IPS-20b (cell line): ENCODE results near the gene GAS7.

ENCODE experiments used
- H3K27ac ChIP-seq: one replicate; pipeline ENCODE4 v1.5.1; 2013; ENCODE audit warnings: low read length
- H3K27me3 ChIP-seq: 2 replicates; pipeline ENCODE4 v1.6.1; 2013; ENCODE audit warnings: mild to moderate bottlenecking, low read length, inconsistent platforms; ENCODE audit not compliant: insufficient read depth
- H3K36me3 ChIP-seq: 2 replicates; pipeline ENCODE4 v1.6.1; 2013; ENCODE audit warnings: low read depth, mild to moderate bottlenecking, inconsistent platforms, low read length, moderate library complexity; ENCODE audit not compliant: insufficient read depth
- H3K4me1 ChIP-seq: 2 replicates; pipeline ENCODE4 v1.6.1; 2013; ENCODE audit warnings: mild to moderate bottlenecking, control low read depth, inconsistent platforms, low read length, moderate library complexity; ENCODE audit not compliant: insufficient read depth
- H3K4me3 ChIP-seq: 2 replicates; pipeline ENCODE4 v1.5.1; 2013; ENCODE audit warnings: mild to moderate bottlenecking, low read length, inconsistent platforms
- H3K9ac ChIP-seq: 2 replicates; pipeline ENCODE4 v1.6.1; 2013; ENCODE audit warnings: low read depth, mild to moderate bottlenecking, inconsistent platforms, low read length, moderate library complexity
- H3K9me3 ChIP-seq: 2 replicates; pipeline ENCODE4 v1.6.1; 2013; ENCODE audit warnings: mild to moderate bottlenecking, low read depth, low read length, inconsistent platforms; ENCODE audit not compliant: insufficient read depth

GAS7 gene

DNA sequence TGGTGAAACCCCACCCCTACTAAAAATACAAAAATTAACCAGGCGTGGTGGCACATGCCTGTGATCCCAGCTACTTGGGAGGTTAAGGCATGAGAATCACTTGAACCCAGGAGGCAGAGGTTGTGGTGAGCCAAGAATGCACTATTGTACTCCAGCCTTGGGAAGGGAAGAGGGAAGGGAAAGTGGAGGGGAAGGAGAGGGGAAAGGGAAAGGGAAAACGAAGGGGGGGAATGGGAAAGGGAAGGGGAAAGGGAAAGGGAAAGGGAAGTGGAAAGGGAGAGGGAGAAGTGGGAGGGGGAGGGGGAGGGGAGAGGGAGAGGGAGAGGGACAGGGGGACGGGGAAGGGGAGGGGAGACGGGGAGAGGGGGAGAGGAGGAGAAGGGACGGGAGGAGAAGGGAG lies 122.5 kb downstream of the GAS7 start:
- Histone ChIP-seq H3K36me3 (no peaks in the 10 kb centered on the region), H3K9me3 (no peaks in the 10 kb centered on the region), H3K4me3 (no peak overlapping the region), H3K27ac (no peak overlapping the region), H3K27me3 (no peaks in the 10 kb centered on the region), H3K4me1 (no peaks in the 10 kb centered on the region), H3K9ac (no peak overlapping the region)

- H3K36me3 ChIP-seq, result no peaks in the 10 kb centered on the region
These were observed 124.5 kb downstream of the GAS7 start for GRCh38 chr17:10073941-10074340.

GRCh38 chr17:10072556-10073425 lies 125.6 kb downstream of the GAS7 start:
- Histone ChIP-seq H3K4me1 (no peaks in the 10 kb centered on the region), H3K9me3 (no peaks in the 10 kb centered on the region), H3K4me3 (no peak overlapping the region), H3K27ac (no peak overlapping the region), H3K27me3 (no peaks in the 10 kb centered on the region), H3K36me3 (no peaks in the 10 kb centered on the region), H3K9ac (no peak overlapping the region)

More at GRCh38 chr17:10073941-10074340, 124.5 kb downstream of the GAS7 start:
- Histone ChIP-seq H3K4me1 (no peaks in the 10 kb centered on the region), H3K27me3 (no peaks in the 10 kb centered on the region), H3K4me3 (no peak overlapping the region), H3K9me3 (no peaks in the 10 kb centered on the region), H3K27ac (no peak overlapping the region), H3K9ac (no peak overlapping the region)

GRCh38 chr17:10072086-10072485 lies 126.3 kb downstream of the GAS7 start:
- H3K9me3 ChIP-seq, result no peaks in the 10 kb centered on the region
- no peak overlapping the region for H3K9ac ChIP-seq
- no peaks in the 10 kb centered on the region for H3K36me3 ChIP-seq
- H3K4me1 ChIP-seq, result no peaks in the 10 kb centered on the region
- no peak overlapping the region for H3K27ac ChIP-seq
- H3K4me3 ChIP-seq, result no peak overlapping the region
- H3K27me3 ChIP-seq, result no peaks in the 10 kb centered on the region

DNA sequence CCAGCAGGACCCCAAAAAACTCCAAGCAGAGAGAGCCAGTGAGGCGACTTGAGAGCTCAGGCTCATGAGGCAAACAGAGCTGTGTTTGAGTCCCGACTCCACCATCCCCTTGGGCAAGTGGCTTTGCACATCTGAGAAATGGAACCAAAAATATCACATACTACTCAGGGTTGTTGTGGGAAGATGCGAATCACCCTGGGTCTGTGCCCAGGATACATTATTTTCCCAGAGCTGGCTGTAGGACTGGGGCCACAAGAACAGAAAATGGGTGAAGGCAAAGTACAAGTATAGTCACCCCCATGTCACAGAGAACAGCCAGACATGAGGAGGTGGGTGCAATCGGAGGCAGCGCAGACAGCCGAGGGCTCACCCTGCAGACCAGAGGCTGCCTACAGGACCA lies 127.3 kb downstream of the GAS7 start:
- no peak overlapping the region for H3K9ac ChIP-seq
- no peak overlapping the region for H3K4me3 ChIP-seq
- H3K9me3 ChIP-seq, result no peaks in the 10 kb centered on the region
- H3K36me3 ChIP-seq, result no peaks in the 10 kb centered on the region
- H3K27ac ChIP-seq, result no peak overlapping the region
- H3K4me1 ChIP-seq, result no peaks in the 10 kb centered on the region
- no peaks in the 10 kb centered on the region for H3K27me3 ChIP-seq

GRCh38 chr17:10070690-10071089 lies 127.7 kb downstream of the GAS7 start:
- Histone ChIP-seq H3K27me3 (no peaks in the 10 kb centered on the region), H3K27ac (no peak overlapping the region), H3K4me3 (no peak overlapping the region), H3K9ac (no peak overlapping the region), H3K4me1 (no peaks in the 10 kb centered on the region), H3K9me3 (no peaks in the 10 kb centered on the region), H3K36me3 (no peaks in the 10 kb centered on the region)

DNA sequence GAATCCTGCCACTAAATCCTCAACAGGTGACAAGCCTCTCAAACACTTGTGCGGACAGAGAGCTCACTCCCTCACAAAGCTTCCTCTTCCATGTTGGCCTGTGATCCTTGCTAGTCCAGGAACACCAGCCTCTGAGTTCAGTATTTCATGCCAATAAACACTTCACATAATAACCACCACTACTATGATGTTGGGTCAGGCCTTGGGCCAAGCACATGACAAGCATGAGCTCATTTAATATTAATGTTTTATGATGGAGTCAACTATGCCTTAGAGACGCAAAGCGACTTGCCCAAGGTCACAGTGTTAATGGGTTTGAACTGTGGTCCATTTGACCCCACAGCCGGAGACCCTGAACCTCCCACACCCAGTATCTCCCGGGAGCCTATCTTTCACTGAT lies 129.1 kb downstream of the GAS7 start:
- H3K9me3 ChIP-seq, result no peaks in the 10 kb centered on the region
- no peaks in the 10 kb centered on the region for H3K4me1 ChIP-seq
- no peaks in the 10 kb centered on the region for H3K36me3 ChIP-seq
- no peak overlapping the region for H3K4me3 ChIP-seq
- H3K9ac ChIP-seq, result no peak overlapping the region
- H3K27ac ChIP-seq, result no peak overlapping the region
- H3K27me3 ChIP-seq, result no peaks in the 10 kb centered on the region

GRCh38 chr17:10067446-10068143 lies 130.8 kb downstream of the GAS7 start:
- Histone ChIP-seq H3K27me3 (no peaks in the 10 kb centered on the region), H3K27ac (no peak overlapping the region), H3K9ac (no peak overlapping the region), H3K4me3 (no peak overlapping the region), H3K9me3 (no peaks in the 10 kb centered on the region), H3K36me3 (no peaks in the 10 kb centered on the region), H3K4me1 (peaks cover 7% of the 10 kb centered on the region; the same call in 1 of the 2 replicates)

- Histone ChIP-seq H3K36me3 (no peaks in the 10 kb centered on the region), H3K4me3 (no peak overlapping the region), H3K27ac (no peak overlapping the region), H3K9me3 (no peaks in the 10 kb centered on the region), H3K9ac (no peak overlapping the region), H3K4me1 (peaks cover 7% of the 10 kb centered on the region; the same call in 1 of the 2 replicates), H3K27me3 (no peaks in the 10 kb centered on the region)
These were observed 133.9 kb downstream of the GAS7 start for GRCh38 chr17:10064536-10064935.

DNA sequence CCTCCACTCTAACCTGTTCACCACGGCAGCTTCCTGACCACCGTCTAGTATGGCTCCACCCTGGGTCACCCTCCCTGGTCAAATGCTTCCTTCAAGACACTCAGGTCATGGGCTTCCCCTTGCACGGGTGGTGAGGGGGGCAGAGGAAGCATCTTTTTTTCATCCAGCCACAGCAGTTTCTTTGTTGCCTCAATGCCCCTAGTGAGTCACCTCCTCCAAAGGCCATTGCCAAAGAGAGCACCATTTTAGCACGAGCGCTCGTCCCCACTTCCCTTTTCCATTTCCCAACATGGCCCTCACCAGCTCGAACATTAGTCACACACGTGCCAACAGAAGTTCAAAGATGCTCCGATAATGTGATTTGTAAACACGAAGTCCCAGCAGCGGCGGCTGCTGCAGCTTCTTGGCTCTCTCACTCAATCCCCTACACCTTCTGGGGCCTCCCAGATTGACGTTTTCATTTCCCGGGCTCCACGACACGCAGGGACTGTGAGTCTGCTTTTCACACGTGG lies 134.6 kb downstream of the GAS7 start:
- Histone ChIP-seq H3K27ac (no peak overlapping the region), H3K4me1 (peaks cover 7% of the 10 kb centered on the region; the same call in 1 of the 2 replicates), H3K9ac (no peak overlapping the region)

GRCh38 chr17:10062691-10063385 lies 135.6 kb downstream of the GAS7 start:
- Histone ChIP-seq H3K4me1 (peaks cover 7% of the 10 kb centered on the region; the same call in 1 of the 2 replicates), H3K36me3 (no peaks in the 10 kb centered on the region), H3K9ac (no peak overlapping the region), H3K4me3 (no peak overlapping the region), H3K27ac (no peak overlapping the region), H3K9me3 (no peaks in the 10 kb centered on the region), H3K27me3 (no peaks in the 10 kb centered on the region)

More for the DNA sequence above, 134.6 kb downstream of the GAS7 start:
- Histone ChIP-seq H3K4me3 (no peak overlapping the region), H3K27me3 (no peaks in the 10 kb centered on the region), H3K9me3 (no peaks in the 10 kb centered on the region), H3K36me3 (no peaks in the 10 kb centered on the region)
